ENCODE measurements around the gene ATF7.

GRCh38 chr12:53523131-53523530 is 103.1 kb downstream of the ATF7 start:
- no peak for TF ChIP-seq RNF2 (IDR thresholded peaks at IDR 0.05; ENCODE audit: borderline replicate concordance, low read depth)
- no peak for TF ChIP-seq REST (IDR thresholded peaks at IDR 0.05)
- TF ChIP-seq MAZ (IDR thresholded peaks at IDR 0.05; ENCODE audit: borderline replicate concordance, low read depth, low read length) = no peak
- no peak for TF ChIP-seq E2F6 (IDR thresholded peaks at IDR 0.05; ENCODE audit: borderline replicate concordance, low read depth)
- no peak for TF ChIP-seq SMC3 (IDR thresholded peaks at IDR 0.05)
- no peak for TF ChIP-seq MAFK (IDR thresholded peaks at IDR 0.05; ENCODE audit: partially characterized antibody)
- TF ChIP-seq PBX3 (IDR thresholded peaks at IDR 0.05) = no peak
- no peak for TF ChIP-seq CTCF (IDR thresholded peaks at IDR 0.05)
- no peak for TF ChIP-seq POLR2A (IDR thresholded peaks at IDR 0.05; ENCODE audit: low read length)
- no peak for TF ChIP-seq BHLHE40 (IDR thresholded peaks at IDR 0.05; ENCODE audit: low read depth, low read length)
- no peak for TF ChIP-seq RCOR1 (IDR thresholded peaks at IDR 0.05; ENCODE audit: low read depth, low read length)
- no peak for TF ChIP-seq RAD21 (conservative IDR thresholded peaks at IDR 0.05 in 1 of 2, IDR thresholded peaks at IDR 0.05 in 1 of 2)
- TF ChIP-seq ATOH8 (CRISPR knock-in tag; IDR thresholded peaks at IDR 0.05; ENCODE audit: low read depth) = no peak
- TF ChIP-seq USF2 (IDR thresholded peaks at IDR 0.05) = no peak
